Neural cell (in vitro differentiated cells): ENCODE results near the gene OR13C8. TPM values are rescaled to one million over a fixed set of nuclear protein-coding genes. Genes with fewer than 3 reads are reported as not detected.

ENCODE experiments used
- H2AFZ ChIP-seq: fragments of 200-600, 300-800 bp; sonication (generic), shearing (Covaris generic); 2 replicates; pipeline ENCODE4 v1.6.0; 2014; ENCODE audit warnings: low read depth, mild to moderate bottlenecking, antibody characterized with exemption, low read length, moderate library complexity
- H3F3A ChIP-seq: fragments of 200-600 bp; shearing (Covaris generic); 2 replicates; pipeline ENCODE4 v1.6.1; 2016; ENCODE audit warnings: mild to moderate bottlenecking, moderate library complexity, mixed read lengths, antibody characterized with exemption, low read length; ENCODE audit not compliant: insufficient read depth, poor library complexity, severe bottlenecking
- H3K27ac ChIP-seq: fragments of 200-600, 300-800 bp; sonication (generic), shearing (Covaris generic); 2 replicates; pipeline ENCODE4 v1.5.1; 2014; ENCODE audit warnings: mild to moderate bottlenecking, low read length, moderate library complexity
- H3K27me3 ChIP-seq: fragments of 300-800, 200-600 bp; sonication (generic), shearing (Covaris generic); 2 replicates; pipeline ENCODE4 v1.6.0; 2014; ENCODE audit warnings: mild to moderate bottlenecking, low read depth, low read length, moderate library complexity; ENCODE audit not compliant: insufficient read depth
- H3K36me3 ChIP-seq: fragments of 300-800, 200-600 bp; sonication (generic), shearing (Covaris generic); 2 replicates; pipeline ENCODE4 v1.5.1; 2014; ENCODE audit warnings: mild to moderate bottlenecking, antibody characterized with exemption, low read length, moderate library complexity; ENCODE audit not compliant: insufficient read depth
- H3K4me2 ChIP-seq: fragments of 300-800, 200-600 bp; sonication (generic), shearing (Covaris generic); 2 replicates; pipeline ENCODE4 v1.6.0; 2014; ENCODE audit warnings: mild to moderate bottlenecking, low read length
- H3K4me3 ChIP-seq: fragments of 300-800, 200-600 bp; sonication (generic), shearing (Covaris generic); 2 replicates; pipeline ENCODE4 v1.5.1; 2014; ENCODE audit warnings: mild to moderate bottlenecking, low read length, moderate library complexity
- H3K79me2 ChIP-seq: fragments of 200-600 bp; shearing (Covaris generic); replicated peaks from 2 replicates; pipeline ENCODE4 v1.6.0; 2014; ENCODE audit warnings: mild to moderate bottlenecking, low read length, moderate library complexity; ENCODE audit not compliant: insufficient read depth
- H3K9ac ChIP-seq: fragments of 300-800, 200-600 bp; sonication (generic), shearing (Covaris generic); 2 replicates; pipeline ENCODE4 v1.6.1; 2016; ENCODE audit warnings: mild to moderate bottlenecking, low read length, mixed read lengths
- H3K9me2 ChIP-seq: fragments of 200-600 bp; shearing (Covaris generic); 2 replicates; pipeline ENCODE4 v1.6.1; 2016; ENCODE audit warnings: mild to moderate bottlenecking, low read length, mixed read lengths; ENCODE audit not compliant: insufficient read depth
- H3K9me3 ChIP-seq: fragments of 200-600, 300-800 bp; sonication (generic), shearing (Covaris generic); 2 replicates; pipeline ENCODE4 v1.6.1; 2016; ENCODE audit warnings: mild to moderate bottlenecking, mixed run types, low read length, moderate library complexity, mixed read lengths
- H4K20me1 ChIP-seq: fragments of 200-600 bp; shearing (Covaris generic); 2 replicates; pipeline ENCODE4 v1.6.1; 2016; ENCODE audit warnings: mild to moderate bottlenecking, mixed run types; ENCODE audit not compliant: insufficient read depth
- EP300 ChIP-seq: fragments of 450-650 bp; conservative IDR thresholded peaks from 2 replicates; pipeline ENCODE4 v1.6.1; 2014; ENCODE audit warnings: antibody characterized with exemption, mild to moderate bottlenecking, moderate library complexity; ENCODE audit not compliant: poor library complexity, severe bottlenecking
- EZH2 ChIP-seq: fragments of 200-600, 300-800 bp; shearing (Covaris generic), sonication (generic); IDR thresholded peaks from 2 replicates; pipeline ENCODE4 v1.6.1; 2014; ENCODE audit warnings: antibody characterized with exemption, low read length, borderline replicate concordance, mild to moderate bottlenecking; ENCODE audit not compliant: insufficient read depth, poor library complexity, severe bottlenecking
- MXI1 ChIP-seq: fragments of 450-650 bp; conservative IDR thresholded peaks from 2 replicates; pipeline ENCODE4 v1.6.1; 2014; ENCODE audit warnings: antibody characterized with exemption, mild to moderate bottlenecking; ENCODE audit not compliant: poor library complexity, severe bottlenecking
- POLR2AphosphoS5 ChIP-seq: IDR thresholded peaks from 2 replicates; pipeline ENCODE4 v1.6.1; 2012
- RAD21 ChIP-seq: fragments of 450-650 bp; conservative IDR thresholded peaks from 2 replicates; pipeline ENCODE4 v1.6.1; 2014; ENCODE audit warnings: antibody characterized with exemption, mild to moderate bottlenecking, moderate library complexity
- SMC3 ChIP-seq: fragments of 450-650 bp; conservative IDR thresholded peaks from 2 replicates; pipeline ENCODE4 v1.6.1; 2014; ENCODE audit warnings: antibody characterized with exemption, mild to moderate bottlenecking, moderate library complexity; ENCODE audit not compliant: poor library complexity
- TAF1 ChIP-seq: IDR thresholded peaks from 2 replicates; pipeline ENCODE4 v1.6.1; 2012; ENCODE audit warnings: low read depth
- polyA plus RNA-seq: library from polyadenylated mRNA; depleted of rRNA; stranded (reverse); fragments of >200 nt; gene quantifications from 2 replicates; pipeline ENCODE4 v1.2.3, GENCODE V29; 2014
- TF ChIP-seq, protein P1 (sequence below): IDR thresholded peaks from 2 replicates; pipeline ENCODE4 v1.6.1; 2012; ENCODE audit warnings: borderline replicate concordance
- TF ChIP-seq, protein P2 (sequence below): fragments of 450-650 bp; IDR thresholded peaks from 2 replicates; pipeline ENCODE4 v1.5.1; 2014; ENCODE audit warnings: antibody characterized with exemption, mild to moderate bottlenecking, moderate library complexity; ENCODE audit not compliant: poor library complexity, severe bottlenecking

OR13C8 gene
- polyA plus RNA-seq, 1 donor from 2014 or later = not detected

DNA sequence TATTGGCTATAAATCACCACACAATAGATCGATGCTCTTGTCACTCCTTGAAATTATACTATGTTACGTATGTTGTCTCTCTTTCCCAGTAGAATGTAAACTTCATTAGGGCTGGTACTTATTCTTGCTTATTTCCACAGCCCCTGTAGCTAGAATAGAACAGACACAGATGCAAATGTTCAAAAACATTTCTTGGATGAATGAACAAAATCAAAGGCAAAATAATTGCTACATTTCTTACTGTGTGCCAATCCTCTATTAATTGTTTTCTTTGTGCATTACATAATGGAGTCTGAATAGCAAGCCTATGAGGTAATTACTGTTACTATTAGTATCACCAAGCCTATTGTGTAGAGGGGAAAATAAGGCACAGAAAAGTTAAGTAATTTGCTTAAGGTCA, 37.2 kb downstream of the OR13C8 start:
- Histone ChIP-seq H3K27ac (no peak overlapping the region), H3K4me2 (no peak overlapping the region), H3K9me3 (no peaks in the 10 kb centered on the region), H3K36me3 (no peaks in the 10 kb centered on the region), H2AFZ (no peak overlapping the region), H3K4me3 (no peak overlapping the region), H3K79me2 (no peaks in the 10 kb centered on the region), H3F3A (no peaks in the 10 kb centered on the region), H3K9me2 (no peaks in the 10 kb centered on the region), H3K9ac (no peak overlapping the region), H3K27me3 (peaks cover 52% of the 10 kb centered on the region), H4K20me1 (no peaks in the 10 kb centered on the region)
- no peak for TF ChIP-seq TAF1
- no peak for TF ChIP-seq EP300
- TF ChIP-seq EZH2 = no peak
- no peak for TF ChIP-seq SMC3
- TF ChIP-seq, protein P1, sequence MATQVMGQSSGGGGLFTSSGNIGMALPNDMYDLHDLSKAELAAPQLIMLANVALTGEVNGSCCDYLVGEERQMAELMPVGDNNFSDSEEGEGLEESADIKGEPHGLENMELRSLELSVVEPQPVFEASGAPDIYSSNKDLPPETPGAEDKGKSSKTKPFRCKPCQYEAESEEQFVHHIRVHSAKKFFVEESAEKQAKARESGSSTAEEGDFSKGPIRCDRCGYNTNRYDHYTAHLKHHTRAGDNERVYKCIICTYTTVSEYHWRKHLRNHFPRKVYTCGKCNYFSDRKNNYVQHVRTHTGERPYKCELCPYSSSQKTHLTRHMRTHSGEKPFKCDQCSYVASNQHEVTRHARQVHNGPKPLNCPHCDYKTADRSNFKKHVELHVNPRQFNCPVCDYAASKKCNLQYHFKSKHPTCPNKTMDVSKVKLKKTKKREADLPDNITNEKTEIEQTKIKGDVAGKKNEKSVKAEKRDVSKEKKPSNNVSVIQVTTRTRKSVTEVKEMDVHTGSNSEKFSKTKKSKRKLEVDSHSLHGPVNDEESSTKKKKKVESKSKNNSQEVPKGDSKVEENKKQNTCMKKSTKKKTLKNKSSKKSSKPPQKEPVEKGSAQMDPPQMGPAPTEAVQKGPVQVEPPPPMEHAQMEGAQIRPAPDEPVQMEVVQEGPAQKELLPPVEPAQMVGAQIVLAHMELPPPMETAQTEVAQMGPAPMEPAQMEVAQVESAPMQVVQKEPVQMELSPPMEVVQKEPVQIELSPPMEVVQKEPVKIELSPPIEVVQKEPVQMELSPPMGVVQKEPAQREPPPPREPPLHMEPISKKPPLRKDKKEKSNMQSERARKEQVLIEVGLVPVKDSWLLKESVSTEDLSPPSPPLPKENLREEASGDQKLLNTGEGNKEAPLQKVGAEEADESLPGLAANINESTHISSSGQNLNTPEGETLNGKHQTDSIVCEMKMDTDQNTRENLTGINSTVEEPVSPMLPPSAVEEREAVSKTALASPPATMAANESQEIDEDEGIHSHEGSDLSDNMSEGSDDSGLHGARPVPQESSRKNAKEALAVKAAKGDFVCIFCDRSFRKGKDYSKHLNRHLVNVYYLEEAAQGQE = no peak
- TF ChIP-seq, protein P2, sequence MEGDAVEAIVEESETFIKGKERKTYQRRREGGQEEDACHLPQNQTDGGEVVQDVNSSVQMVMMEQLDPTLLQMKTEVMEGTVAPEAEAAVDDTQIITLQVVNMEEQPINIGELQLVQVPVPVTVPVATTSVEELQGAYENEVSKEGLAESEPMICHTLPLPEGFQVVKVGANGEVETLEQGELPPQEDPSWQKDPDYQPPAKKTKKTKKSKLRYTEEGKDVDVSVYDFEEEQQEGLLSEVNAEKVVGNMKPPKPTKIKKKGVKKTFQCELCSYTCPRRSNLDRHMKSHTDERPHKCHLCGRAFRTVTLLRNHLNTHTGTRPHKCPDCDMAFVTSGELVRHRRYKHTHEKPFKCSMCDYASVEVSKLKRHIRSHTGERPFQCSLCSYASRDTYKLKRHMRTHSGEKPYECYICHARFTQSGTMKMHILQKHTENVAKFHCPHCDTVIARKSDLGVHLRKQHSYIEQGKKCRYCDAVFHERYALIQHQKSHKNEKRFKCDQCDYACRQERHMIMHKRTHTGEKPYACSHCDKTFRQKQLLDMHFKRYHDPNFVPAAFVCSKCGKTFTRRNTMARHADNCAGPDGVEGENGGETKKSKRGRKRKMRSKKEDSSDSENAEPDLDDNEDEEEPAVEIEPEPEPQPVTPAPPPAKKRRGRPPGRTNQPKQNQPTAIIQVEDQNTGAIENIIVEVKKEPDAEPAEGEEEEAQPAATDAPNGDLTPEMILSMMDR = no peak
- no peak for TF ChIP-seq RAD21
- TF ChIP-seq MXI1 = no peak
- no peak for TF ChIP-seq POLR2AphosphoS5

DNA sequence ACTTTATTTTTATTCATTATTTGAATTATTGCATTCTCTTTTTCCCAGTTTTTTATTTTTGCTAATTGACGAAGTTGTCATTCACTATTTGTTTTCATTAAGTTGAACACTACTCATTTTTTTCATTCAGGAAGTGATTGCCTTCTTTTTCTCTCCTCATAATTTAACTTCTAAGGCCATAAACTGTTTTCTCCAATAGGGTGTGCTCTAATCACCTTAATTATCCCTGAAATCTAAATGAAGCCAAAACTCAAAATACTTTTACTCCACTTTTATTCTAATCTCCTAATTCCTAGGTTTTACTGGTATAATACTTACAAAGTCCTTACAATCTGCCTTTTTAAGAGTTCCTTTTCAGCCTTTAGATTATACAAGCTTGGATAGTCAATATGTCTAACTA, 39.4 kb downstream of the OR13C8 start:
- Histone ChIP-seq H3K9me2 (no peaks in the 10 kb centered on the region), H4K20me1 (no peaks in the 10 kb centered on the region), H3K36me3 (no peaks in the 10 kb centered on the region), H3K27ac (no peak overlapping the region), H3F3A (no peaks in the 10 kb centered on the region), H3K27me3 (peaks cover 37% of the 10 kb centered on the region), H3K4me3 (no peak overlapping the region), H2AFZ (no peak overlapping the region), H3K9ac (no peak overlapping the region), H3K4me2 (no peak overlapping the region), H3K9me3 (no peaks in the 10 kb centered on the region), H3K79me2 (no peaks in the 10 kb centered on the region)
- TF ChIP-seq SMC3 = no peak
- no peak for TF ChIP-seq RAD21
- TF ChIP-seq EP300 = no peak

- H3K27me3 ChIP-seq = peaks cover 18% of the 10 kb centered on the region
- no peaks in the 10 kb centered on the region for H3K9me2 ChIP-seq
- H3K79me2 ChIP-seq = no peaks in the 10 kb centered on the region
- no peak overlapping the region for H3K9ac ChIP-seq
- no peak overlapping the region for H3K4me3 ChIP-seq
- H3K36me3 ChIP-seq = no peaks in the 10 kb centered on the region
- H3K9me3 ChIP-seq = no peaks in the 10 kb centered on the region
- no peak overlapping the region for H2AFZ ChIP-seq
- no peaks in the 10 kb centered on the region for H3F3A ChIP-seq
- H3K27ac ChIP-seq = no peak overlapping the region
- no peak for TF ChIP-seq EZH2
- TF ChIP-seq TAF1 = no peak
- TF ChIP-seq POLR2AphosphoS5 = no peak
- TF ChIP-seq MXI1 = no peak
- TF ChIP-seq, protein P1 = no peak
- TF ChIP-seq, protein P2 = no peak
- no peak for TF ChIP-seq RAD21
- no peak overlapping the region for H3K4me2 ChIP-seq
- H4K20me1 ChIP-seq = no peaks in the 10 kb centered on the region
Observed at GRCh38 chr9:104611213-104611612, 42.2 kb downstream of the OR13C8 start.
